GM23338 (cell line): ENCODE data around the gene VPS41. TPM values are rescaled to one million over a fixed set of nuclear protein-coding genes. Genes with fewer than 3 reads are reported as not detected.

Experiments used
- ATAC-seq: fragments of 200-7000 bp; cut with Tn5 transposase; 3 replicates; pipeline ENCODE4 v1.9.1; 2020
- DNase-seq: peaks from one replicate; pipeline ENCODE4 v3.0.0-alpha.2; 2015; ENCODE audit warnings: low spot score
- H2AFZ ChIP-seq: fragments of 200-600 bp; sonication (generic); 2 replicates; pipeline ENCODE4 v1.8.0; 2016; ENCODE audit warnings: antibody characterized with exemption, mild to moderate bottlenecking, moderate library complexity
- H3F3A ChIP-seq: fragments of 200-600 bp; sonication (generic); replicated peaks from 2 replicates; pipeline ENCODE4 v1.8.0; 2017; ENCODE audit warnings: antibody characterized with exemption, mixed run types, low read depth
- H3K27ac ChIP-seq: fragments of 200-600 bp; sonication (generic); 2 replicates; pipeline ENCODE4 v1.6.1; 2016; ENCODE audit warnings: low read depth
- H3K27me3 ChIP-seq: fragments of 200-600 bp; sonication (generic); 2 replicates; pipeline ENCODE4 v1.8.0; 2016; ENCODE audit warnings: mild to moderate bottlenecking, mixed run types, moderate library complexity; ENCODE audit not compliant: insufficient read depth
- H3K36me3 ChIP-seq: fragments of 200-600 bp; sonication (generic); 2 replicates; pipeline ENCODE4 v1.8.0; 2016; ENCODE audit warnings: mild to moderate bottlenecking; ENCODE audit not compliant: insufficient read depth
- H3K4me1 ChIP-seq: fragments of 200-600 bp; sonication (generic); 2 replicates; pipeline ENCODE4 v1.8.0; 2016; ENCODE audit warnings: mild to moderate bottlenecking, moderate library complexity; ENCODE audit not compliant: insufficient read depth
- H3K4me2 ChIP-seq: fragments of 200-600 bp; sonication (generic); 2 replicates; pipeline ENCODE4 v1.7.1; 2017; ENCODE audit warnings: mixed run types
- H3K4me3 ChIP-seq: fragments of 200-600 bp; sonication (generic); 2 replicates; pipeline ENCODE4 v1.6.1; 2016; ENCODE audit warnings: mixed run types
- H3K79me2 ChIP-seq: fragments of 200-600 bp; sonication (generic); replicated peaks from 2 replicates; pipeline ENCODE4 v1.8.0; 2017; ENCODE audit warnings: mild to moderate bottlenecking; ENCODE audit not compliant: insufficient read depth
- H3K9me2 ChIP-seq: fragments of 200-600 bp; sonication (generic); 2 replicates; pipeline ENCODE4 v1.8.0; 2017; ENCODE audit not compliant: insufficient read depth
- H4K20me1 ChIP-seq: fragments of 200-600 bp; sonication (generic); replicated peaks from 2 replicates; pipeline ENCODE4 v1.8.0; 2017; ENCODE audit warnings: mild to moderate bottlenecking; ENCODE audit not compliant: insufficient read depth
- H3K27ac Mint-ChIP-seq: 2 replicates; pipeline ENCODE4 v1.8.0; 2020; ENCODE audit warnings: inconsistent platforms, mild to moderate bottlenecking, moderate library complexity, mixed read lengths
- H3K27me3 Mint-ChIP-seq: 3 replicates; pipeline ENCODE4 v1.8.0; 2022; ENCODE audit warnings: low read depth, mild to moderate bottlenecking, moderate library complexity, mixed read lengths, inconsistent platforms; ENCODE audit not compliant: insufficient read depth, poor library complexity
- H3K36me3 Mint-ChIP-seq: 3 replicates; pipeline ENCODE4 v1.8.0; 2021; ENCODE audit warnings: low read depth, mild to moderate bottlenecking, inconsistent platforms, moderate library complexity, mixed read lengths
- H3K4me1 Mint-ChIP-seq: 3 replicates; pipeline ENCODE4 v1.8.0; 2020; ENCODE audit warnings: mild to moderate bottlenecking, inconsistent platforms, mixed read lengths
- H3K4me3 Mint-ChIP-seq: 3 replicates; pipeline ENCODE4 v1.8.0; 2021; ENCODE audit warnings: moderate library complexity, mild to moderate bottlenecking, inconsistent platforms, mixed read lengths
- H3K9me3 Mint-ChIP-seq: 3 replicates; pipeline ENCODE4 v1.8.0; 2020; ENCODE audit warnings: moderate library complexity, mild to moderate bottlenecking, inconsistent platforms, mixed read lengths
- CREB1 ChIP-seq: fragments of 250-450 bp; sonication (Bioruptor Pico); IDR thresholded peaks from 2 replicates; pipeline ENCODE4 v1.5.0; 2020; ENCODE audit warnings: low read depth, mild to moderate bottlenecking, moderate library complexity
- CTCF ChIP-seq, 2 experiments: fragments of 200-600 bp in 1 of 2; sonication (generic) in 1 of 2; conservative IDR thresholded peaks; 2 replicates each; pipeline versions ENCODE4 v1.5.1 to v1.6.1; 2016 to 2017; ENCODE audit warnings: antibody characterized with exemption in 2 of 2, low read depth in 2 of 2, mild to moderate bottlenecking in 2 of 2, moderate library complexity in 1 of 2
- ETS1 ChIP-seq: IDR thresholded peaks from 2 replicates; pipeline ENCODE4 v1.6.1; 2016; ENCODE audit warnings: antibody characterized with exemption
- EZH2 ChIP-seq: fragments of 200-600 bp; sonication (generic); IDR thresholded peaks from one replicate; pipeline ENCODE4 v1.8.0; 2017; ENCODE audit warnings: antibody characterized with exemption, mild to moderate bottlenecking, low read depth; ENCODE audit not compliant: unreplicated experiment
- EZH2phosphoT487 ChIP-seq: fragments of 200-600 bp; sonication (generic); IDR thresholded peaks from one replicate; pipeline ENCODE4 v1.8.1; 2018; ENCODE audit warnings: antibody characterized with exemption; ENCODE audit not compliant: unreplicated experiment
- JUNB ChIP-seq: IDR thresholded peaks from one replicate; pipeline ENCODE4 v1.6.1; 2016; ENCODE audit warnings: antibody characterized with exemption; ENCODE audit not compliant: unreplicated experiment
- NANOG ChIP-seq: IDR thresholded peaks from 2 replicates; pipeline ENCODE4 v1.6.1; 2016; ENCODE audit warnings: antibody characterized with exemption, borderline replicate concordance
- POLR2AphosphoS5 ChIP-seq: IDR thresholded peaks from 2 replicates; pipeline ENCODE4 v1.6.1; 2016; ENCODE audit warnings: antibody characterized with exemption, low read depth
- REST ChIP-seq: IDR thresholded peaks from one replicate; pipeline ENCODE4 v1.6.1; 2018; ENCODE audit warnings: antibody characterized with exemption; ENCODE audit not compliant: unreplicated experiment
- STAT1 ChIP-seq: IDR thresholded peaks from one replicate; pipeline ENCODE4 v1.6.1; 2016; ENCODE audit warnings: antibody characterized with exemption; ENCODE audit not compliant: unreplicated experiment
- ZNF114 ChIP-seq: fragments of 250-450 bp; sonication (Bioruptor Pico); IDR thresholded peaks from 2 replicates; pipeline ENCODE4 v1.5.0; 2020; ENCODE audit warnings: mild to moderate bottlenecking, moderate library complexity
- ZNF331 ChIP-seq: fragments of 250-450 bp; sonication (Bioruptor Pico); IDR thresholded peaks from 2 replicates; pipeline ENCODE4 v1.5.0; 2020; ENCODE audit warnings: low read depth, mild to moderate bottlenecking, moderate library complexity
- ZNF462 ChIP-seq: fragments of 250-450 bp; sonication (Bioruptor Pico); IDR thresholded peaks from 2 replicates; pipeline ENCODE4 v1.5.0; 2020; ENCODE audit warnings: mild to moderate bottlenecking, moderate library complexity
- polyA plus RNA-seq: library from polyadenylated mRNA; unstranded; fragments of >200 nt; fragmentation: Nextera tagmentation; extraction: Ambion mirVana; gene quantifications from 2 replicates; pipeline ENCODE4 v1.2.1, GENCODE V29; 2016
- total RNA-seq: library from RNA; depleted of rRNA; stranded (reverse); fragments of >200 nt; shearing (Covaris generic); gene quantifications from 2 replicates; pipeline ENCODE4 v1.2.3, GENCODE V29; 2014

Gene VPS41
- total and polyA plus RNA-seq, 2 experiments from 2014 or later: 20.2 to 41.2 TPM

GRCh38 chr7:38873433-38873832, 35.6 kb downstream of the VPS41 start:
- Mint-ChIP-seq H3K4me1 (peaks cover 14% of the 10 kb centered on the region), H3K27me3 (peaks cover 1% of the 10 kb centered on the region)
- no peaks in the 10 kb centered on the region for H3K27me3 ChIP-seq

More at GRCh38 chr7:38873433-38873832, 35.6 kb downstream of the VPS41 start:
- Histone ChIP-seq H3K4me3 (no peak overlapping the region), H3K79me2 (peaks cover 43% of the 10 kb centered on the region), H3K27ac (no peak overlapping the region), H2AFZ (no peak overlapping the region), H3K4me1 (no peaks in the 10 kb centered on the region), H3K4me2 (no peak overlapping the region), H3K9me2 (no peaks in the 10 kb centered on the region), H3K36me3 (no peaks in the 10 kb centered on the region), H4K20me1 (no peaks in the 10 kb centered on the region; the same call in 1 of the 2 replicates), H3F3A (no peaks in the 10 kb centered on the region)
- TF ChIP-seq CREB1 (CRISPR knock-in tag) (no peak), POLR2AphosphoS5 (no peak), ZNF114 (CRISPR knock-in tag) (no peak), NANOG (no peak), STAT1 (no peak), CTCF (conservative IDR thresholded peaks at IDR 0.05; ENCODE audit: low read depth in 2 of 2) (no peak), ETS1 (no peak), EZH2 (no peak), JUNB (no peak), REST (no peak), EZH2phosphoT487 (no peak), ZNF462 (CRISPR knock-in tag) (no peak), ZNF331 (CRISPR knock-in tag) (no peak)
- DNase-seq (no peak), ATAC-seq (no peak)
- Mint-ChIP-seq H3K4me3 (no peak overlapping the region), H3K27ac (no peak overlapping the region), H3K9me3 (no peaks in the 10 kb centered on the region), H3K36me3 (no peaks in the 10 kb centered on the region)
